Prostate gland (tissue), 2 donors: Measurements from ENCODE around the gene ADGRG6.

ENCODE experiments used
- POLR2AphosphoS5 ChIP-seq: sonication (generic); formaldehyde crosslinking; IDR thresholded peaks from one replicate; pipeline ENCODE4 v1.6.1; 2017; ENCODE audit warnings: antibody characterized with exemption
- TF ChIP-seq, protein P1 (sequence below), 4 experiments: fragments of 200-600 bp in 2 of 4; fragments of 450-650 bp in 2 of 4; sonication (generic) in 2 of 4; IDR thresholded peaks; 1 replicate in 3 of 4; 2 replicates in 1 of 4; pipeline ENCODE4 v1.5.1; 2016 to 2019; ENCODE audit warnings: antibody characterized with exemption in 4 of 4, mild to moderate bottlenecking in 2 of 4, moderate library complexity in 2 of 4

DNA sequence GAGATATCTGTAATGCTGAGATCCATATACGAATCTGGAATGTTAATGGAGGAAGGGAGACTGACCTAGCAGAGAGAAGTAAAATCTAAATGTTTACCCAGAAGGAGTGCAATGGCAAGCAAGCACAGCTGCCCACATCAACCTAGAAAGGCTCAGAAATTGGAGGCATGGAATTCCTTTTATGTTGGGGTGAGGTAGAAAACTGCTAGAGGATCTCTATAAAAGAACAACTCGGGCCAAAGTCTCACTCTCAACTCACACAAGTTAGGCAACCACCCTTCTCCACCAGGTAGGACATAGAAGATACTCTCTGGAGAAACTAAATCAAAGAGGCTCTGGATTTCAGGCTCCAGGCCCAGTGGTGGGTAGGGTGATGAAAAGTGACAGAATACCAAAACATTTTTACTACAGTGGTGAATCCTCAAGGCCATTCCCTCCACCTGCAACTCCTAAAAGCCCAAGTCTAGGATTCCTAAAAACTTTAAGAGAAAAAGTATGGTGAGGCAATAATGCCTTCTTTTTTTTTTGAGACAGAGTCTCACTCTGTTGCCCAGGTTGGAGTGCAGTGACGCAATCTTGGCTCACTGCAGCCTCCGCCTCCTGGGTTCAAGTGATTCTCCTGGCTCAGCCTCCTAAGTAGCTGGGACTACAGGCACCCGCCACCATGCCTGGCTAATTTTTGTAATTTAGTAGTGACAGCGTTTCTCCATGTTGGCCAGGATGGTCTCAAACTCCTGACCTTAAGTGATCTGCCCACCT is 9.5 kb upstream of the ADGRG6 start:
- TF ChIP-seq, protein P1, sequence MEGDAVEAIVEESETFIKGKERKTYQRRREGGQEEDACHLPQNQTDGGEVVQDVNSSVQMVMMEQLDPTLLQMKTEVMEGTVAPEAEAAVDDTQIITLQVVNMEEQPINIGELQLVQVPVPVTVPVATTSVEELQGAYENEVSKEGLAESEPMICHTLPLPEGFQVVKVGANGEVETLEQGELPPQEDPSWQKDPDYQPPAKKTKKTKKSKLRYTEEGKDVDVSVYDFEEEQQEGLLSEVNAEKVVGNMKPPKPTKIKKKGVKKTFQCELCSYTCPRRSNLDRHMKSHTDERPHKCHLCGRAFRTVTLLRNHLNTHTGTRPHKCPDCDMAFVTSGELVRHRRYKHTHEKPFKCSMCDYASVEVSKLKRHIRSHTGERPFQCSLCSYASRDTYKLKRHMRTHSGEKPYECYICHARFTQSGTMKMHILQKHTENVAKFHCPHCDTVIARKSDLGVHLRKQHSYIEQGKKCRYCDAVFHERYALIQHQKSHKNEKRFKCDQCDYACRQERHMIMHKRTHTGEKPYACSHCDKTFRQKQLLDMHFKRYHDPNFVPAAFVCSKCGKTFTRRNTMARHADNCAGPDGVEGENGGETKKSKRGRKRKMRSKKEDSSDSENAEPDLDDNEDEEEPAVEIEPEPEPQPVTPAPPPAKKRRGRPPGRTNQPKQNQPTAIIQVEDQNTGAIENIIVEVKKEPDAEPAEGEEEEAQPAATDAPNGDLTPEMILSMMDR (IDR thresholded peaks at IDR 0.05), result no peak
- no peak for TF ChIP-seq POLR2AphosphoS5
